ENCODE data around the gene MYO7B. TPM values are rescaled to one million over a fixed set of nuclear protein-coding genes. Genes with fewer than 3 reads are reported as not detected.

Gene MYO7B
- total RNA-seq, 3 donors from 2014 or later = 0.32 to 2.3 TPM; not detected in 1

DNA sequence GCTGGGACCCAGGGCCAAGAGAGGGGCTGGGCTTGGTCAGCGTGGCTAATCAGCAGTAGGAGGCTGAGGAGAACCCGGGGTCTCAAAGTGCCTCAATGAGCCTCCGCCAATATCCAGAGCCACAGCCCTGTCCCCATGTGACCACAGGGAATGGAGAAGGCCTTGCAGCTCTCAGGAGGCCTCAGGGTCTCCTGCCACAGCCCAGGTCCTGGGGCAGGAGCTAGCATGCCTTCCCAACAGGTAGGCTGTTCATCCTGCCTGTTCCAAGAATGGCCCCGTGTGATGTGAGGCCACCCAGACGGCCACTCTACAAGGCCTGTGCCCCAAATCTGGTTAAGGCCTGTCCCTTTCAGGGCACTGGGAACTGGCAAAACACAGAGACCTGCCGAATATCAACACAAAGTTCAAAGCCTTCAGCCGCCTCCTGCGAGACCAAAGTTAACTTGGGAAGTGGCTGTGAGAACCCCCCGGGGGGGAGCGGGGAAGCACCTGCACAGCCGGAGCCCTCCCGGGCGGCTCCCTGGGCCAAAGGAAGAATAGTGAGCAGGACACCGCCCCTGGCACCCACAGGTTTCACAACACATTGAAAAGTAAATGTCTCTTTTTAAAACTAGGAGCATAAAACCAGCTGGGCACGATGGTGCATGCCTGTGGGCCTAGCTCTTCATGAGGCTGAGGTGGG is 144.3 kb downstream of the MYO7B start:
- intact Hi-C loops (cut with DNase I; ENCODE audit: low total_unique reads) = no loop called here

DNA sequence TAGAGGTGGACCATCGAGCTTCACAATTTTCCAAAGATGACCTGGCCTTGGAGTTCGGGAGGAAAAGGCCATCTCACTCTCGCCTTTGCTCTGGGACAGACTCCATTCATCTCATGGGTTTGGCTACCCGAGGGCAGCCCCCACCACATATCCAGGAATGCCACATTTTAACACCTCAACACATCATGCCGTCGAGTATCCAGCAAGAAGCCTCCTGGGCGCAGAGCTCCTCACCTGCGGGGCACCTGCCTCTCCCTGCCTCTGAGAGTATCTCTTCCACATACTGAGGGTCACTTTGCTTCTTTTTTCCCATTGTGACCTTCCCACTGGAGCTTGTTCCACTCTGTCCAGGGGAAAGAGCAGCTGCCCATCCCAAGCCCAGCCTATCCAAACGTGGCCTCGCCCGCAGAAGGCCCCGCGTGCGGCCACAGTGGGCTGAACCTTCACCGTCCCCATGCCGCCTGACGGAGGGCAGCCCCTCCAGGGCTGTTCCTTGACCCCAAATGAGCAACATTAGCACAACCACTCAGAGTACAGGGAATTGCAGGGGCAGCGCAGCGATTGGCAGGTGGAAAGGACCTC is 145.3 kb downstream of the MYO7B start:
- no peak for TF ChIP-seq POLR2AphosphoS5 (IDR thresholded peaks at IDR 0.05)
- no peak for TF ChIP-seq POLR2A (IDR thresholded peaks at IDR 0.05)
- TF ChIP-seq, protein P1, sequence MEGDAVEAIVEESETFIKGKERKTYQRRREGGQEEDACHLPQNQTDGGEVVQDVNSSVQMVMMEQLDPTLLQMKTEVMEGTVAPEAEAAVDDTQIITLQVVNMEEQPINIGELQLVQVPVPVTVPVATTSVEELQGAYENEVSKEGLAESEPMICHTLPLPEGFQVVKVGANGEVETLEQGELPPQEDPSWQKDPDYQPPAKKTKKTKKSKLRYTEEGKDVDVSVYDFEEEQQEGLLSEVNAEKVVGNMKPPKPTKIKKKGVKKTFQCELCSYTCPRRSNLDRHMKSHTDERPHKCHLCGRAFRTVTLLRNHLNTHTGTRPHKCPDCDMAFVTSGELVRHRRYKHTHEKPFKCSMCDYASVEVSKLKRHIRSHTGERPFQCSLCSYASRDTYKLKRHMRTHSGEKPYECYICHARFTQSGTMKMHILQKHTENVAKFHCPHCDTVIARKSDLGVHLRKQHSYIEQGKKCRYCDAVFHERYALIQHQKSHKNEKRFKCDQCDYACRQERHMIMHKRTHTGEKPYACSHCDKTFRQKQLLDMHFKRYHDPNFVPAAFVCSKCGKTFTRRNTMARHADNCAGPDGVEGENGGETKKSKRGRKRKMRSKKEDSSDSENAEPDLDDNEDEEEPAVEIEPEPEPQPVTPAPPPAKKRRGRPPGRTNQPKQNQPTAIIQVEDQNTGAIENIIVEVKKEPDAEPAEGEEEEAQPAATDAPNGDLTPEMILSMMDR (IDR thresholded peaks at IDR 0.05) = no peak
- Histone ChIP-seq H3K4me3 (peak overlapping the region in 2 of 3 donors; percentile 38 to 54), H3K9me3 (no peaks in the 10 kb centered on the region), H3K36me3 (no peaks in the 10 kb centered on the region), H3K4me1 (no peaks in the 10 kb centered on the region), H3K27ac (peak overlapping the region in 1 of 2 donors; percentile 32), H3K27me3 (no peaks in the 10 kb centered on the region)
- intact Hi-C loops (cut with DNase I; ENCODE audit: low total_unique reads) = no loop called here
- DNase-seq (ENCODE audit: low spot score in 2 of 2) = peak in 1 of 2 donors; percentile 19

More for the DNA sequence above, 144.3 kb downstream of the MYO7B start:
- TF ChIP-seq POLR2A (IDR thresholded peaks at IDR 0.05) (no peak), POLR2AphosphoS5 (IDR thresholded peaks at IDR 0.05) (no peak)
- TF ChIP-seq, protein P1 (IDR thresholded peaks at IDR 0.05) = no peak
- no peak overlapping the region for H3K27ac ChIP-seq
- H3K4me3 ChIP-seq = no peak overlapping the region
- DNase-seq (ENCODE audit: low spot score in 2 of 2) = peak in 1 of 2 donors; percentile 34
- H3K9me3 ChIP-seq = no peaks in the 10 kb centered on the region
- peaks cover 0 to 2% of the 10 kb centered on the region in 2 donors for H3K27me3 ChIP-seq
- no peaks in the 10 kb centered on the region for H3K4me1 ChIP-seq
- H3K36me3 ChIP-seq = no peaks in the 10 kb centered on the region

DNA sequence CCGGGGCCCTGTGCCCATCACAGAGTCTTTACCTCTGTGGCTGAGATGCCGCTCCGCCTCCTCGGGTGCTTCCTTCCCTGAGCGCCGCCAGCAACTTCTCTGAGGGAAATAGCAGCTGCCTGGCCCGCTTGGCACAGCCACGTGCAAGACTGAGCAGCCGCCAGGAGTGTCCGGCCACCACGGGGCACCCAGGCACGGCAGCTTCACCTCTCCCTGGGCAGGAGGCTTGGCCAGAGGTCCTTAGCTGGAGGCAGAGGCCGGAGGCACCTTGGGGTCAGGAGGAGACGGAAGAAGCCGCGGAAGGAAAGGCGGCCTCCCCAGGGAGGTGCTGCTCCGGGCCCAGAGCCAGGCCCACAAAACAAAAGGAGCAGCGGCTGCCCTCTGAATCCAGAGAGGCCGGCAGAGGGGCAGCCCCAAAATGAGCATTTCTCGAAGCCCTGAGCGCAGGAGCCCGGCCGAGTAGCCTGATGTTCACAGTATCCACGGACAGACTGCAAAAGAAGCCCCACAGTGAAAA is 145.9 kb downstream of the MYO7B start:
- Histone ChIP-seq H3K27me3 (no peaks in the 10 kb centered on the region), H3K36me3 (no peaks in the 10 kb centered on the region), H3K4me3 (peak overlapping the region; percentile 22 to 54 (median 38)), H3K4me1 (no peaks in the 10 kb centered on the region), H3K9me3 (no peaks in the 10 kb centered on the region), H3K27ac (peak overlapping the region in 1 of 2 donors; percentile 32)
- intact Hi-C loops (cut with DNase I; ENCODE audit: low total_unique reads) = no loop called here
- DNase-seq (ENCODE audit: low spot score in 2 of 2) = peak in 1 of 2 donors; percentile 50
- TF ChIP-seq POLR2AphosphoS5 (IDR thresholded peaks at IDR 0.05) = peak in 1 of 3 donors; percentile 13
- TF ChIP-seq, protein P1 (IDR thresholded peaks at IDR 0.05) = no peak

DNA sequence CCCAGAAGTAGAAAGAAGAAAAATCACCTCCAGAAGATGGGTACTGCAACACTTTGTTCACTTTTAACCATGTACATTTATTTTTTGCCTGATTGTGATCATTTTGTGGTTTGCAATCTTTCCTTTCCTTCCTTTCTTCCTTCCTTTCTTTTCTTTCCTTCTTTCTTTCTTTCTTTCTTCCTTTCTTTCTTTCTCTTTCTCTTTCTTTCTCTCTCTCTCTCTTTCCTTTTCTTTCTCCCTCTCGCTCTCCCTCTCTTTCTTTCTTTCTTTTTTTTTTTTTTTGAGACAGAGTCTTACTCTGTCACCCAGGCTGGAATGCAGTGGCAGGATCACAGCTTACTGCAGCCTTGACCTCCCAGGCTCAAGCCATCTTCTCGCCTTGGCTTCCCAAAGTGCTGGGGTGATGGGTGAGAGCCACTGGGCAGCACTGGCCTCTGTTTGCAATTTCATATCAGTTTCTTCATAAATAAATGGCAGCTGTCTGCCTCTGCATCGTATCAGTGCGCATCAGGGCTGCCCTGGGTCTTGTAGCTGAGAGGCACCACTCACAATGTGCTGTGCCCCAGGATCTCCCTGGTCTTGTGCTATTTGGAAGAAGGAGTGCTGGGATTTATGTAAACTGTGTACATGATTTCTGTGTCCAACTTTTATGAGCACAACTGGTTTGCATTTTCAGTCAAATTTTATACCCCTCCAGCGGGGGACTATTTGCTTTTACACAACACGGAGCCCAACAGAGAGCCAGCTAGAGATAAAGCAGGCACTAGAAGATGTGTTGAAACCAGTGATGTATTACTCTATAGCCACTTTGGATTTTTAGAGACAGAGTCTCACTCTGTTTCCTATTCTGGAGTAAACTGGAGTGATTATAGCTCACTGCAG is 146.7 kb downstream of the MYO7B start:
- H3K9me3 ChIP-seq = no peaks in the 10 kb centered on the region
- DNase-seq (ENCODE audit: low spot score in 2 of 2) = no peak
- no peaks in the 10 kb centered on the region for H3K36me3 ChIP-seq
- no peaks in the 10 kb centered on the region for H3K4me1 ChIP-seq
- TF ChIP-seq POLR2AphosphoS5 (IDR thresholded peaks at IDR 0.05) = no peak
- no peak for TF ChIP-seq POLR2A (IDR thresholded peaks at IDR 0.05)
- H3K27me3 ChIP-seq = no peaks in the 10 kb centered on the region
- intact Hi-C loops (cut with DNase I; ENCODE audit: low total_unique reads) = no loop called here
- H3K4me3 ChIP-seq = no peak overlapping the region
- H3K27ac ChIP-seq = no peak overlapping the region

DNA sequence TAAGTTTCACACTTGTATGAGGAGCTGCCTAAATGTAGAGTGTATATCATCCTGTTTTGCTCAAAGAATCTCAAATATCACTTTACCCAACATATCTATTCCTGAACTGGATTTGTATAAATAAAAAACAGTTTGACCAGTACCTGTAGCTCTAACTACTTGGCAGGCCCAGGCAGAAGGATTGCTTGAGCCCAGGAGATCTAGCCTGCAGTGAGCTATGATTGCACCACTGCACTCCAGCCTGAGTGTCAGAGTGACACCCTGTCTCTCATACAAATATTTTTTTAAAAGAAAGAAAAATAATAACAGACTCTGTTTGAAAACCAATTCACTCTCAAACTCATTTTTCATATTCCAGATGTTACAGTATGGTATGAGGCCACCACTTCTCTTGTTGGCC is 147.6 kb downstream of the MYO7B start:
- DNase-seq (ENCODE audit: low spot score in 2 of 2) = no peak
- TF ChIP-seq POLR2AphosphoS5 (IDR thresholded peaks at IDR 0.05) = no peak
- TF ChIP-seq POLR2A (IDR thresholded peaks at IDR 0.05) = no peak
- TF ChIP-seq, protein P1 (IDR thresholded peaks at IDR 0.05) = no peak
- Histone ChIP-seq H3K27ac (no peak overlapping the region), H3K27me3 (no peaks in the 10 kb centered on the region), H3K36me3 (no peaks in the 10 kb centered on the region), H3K9me3 (no peaks in the 10 kb centered on the region), H3K4me3 (no peak overlapping the region), H3K4me1 (no peaks in the 10 kb centered on the region)
- intact Hi-C loops (cut with DNase I; ENCODE audit: low total_unique reads) = no loop called here

Data from breast epithelium (tissue), 4 donors.